NCI-H2196 (cell line): Measurements from ENCODE around the gene MSI2.
A peak's percentile ranks its signal among the peaks of the same experiment; 100 is the strongest.

Experiments
- DNase-seq: peaks from one replicate; lab custom pipeline; 2025; ENCODE audit not compliant: unreplicated experiment; lab: John Stamatoyannopoulos, UW

The MSI2 gene

GRCh38 chr17:57670769-57671569 lies 414.6 kb downstream of the MSI2 start:
- no peak for DNase-seq

DNA sequence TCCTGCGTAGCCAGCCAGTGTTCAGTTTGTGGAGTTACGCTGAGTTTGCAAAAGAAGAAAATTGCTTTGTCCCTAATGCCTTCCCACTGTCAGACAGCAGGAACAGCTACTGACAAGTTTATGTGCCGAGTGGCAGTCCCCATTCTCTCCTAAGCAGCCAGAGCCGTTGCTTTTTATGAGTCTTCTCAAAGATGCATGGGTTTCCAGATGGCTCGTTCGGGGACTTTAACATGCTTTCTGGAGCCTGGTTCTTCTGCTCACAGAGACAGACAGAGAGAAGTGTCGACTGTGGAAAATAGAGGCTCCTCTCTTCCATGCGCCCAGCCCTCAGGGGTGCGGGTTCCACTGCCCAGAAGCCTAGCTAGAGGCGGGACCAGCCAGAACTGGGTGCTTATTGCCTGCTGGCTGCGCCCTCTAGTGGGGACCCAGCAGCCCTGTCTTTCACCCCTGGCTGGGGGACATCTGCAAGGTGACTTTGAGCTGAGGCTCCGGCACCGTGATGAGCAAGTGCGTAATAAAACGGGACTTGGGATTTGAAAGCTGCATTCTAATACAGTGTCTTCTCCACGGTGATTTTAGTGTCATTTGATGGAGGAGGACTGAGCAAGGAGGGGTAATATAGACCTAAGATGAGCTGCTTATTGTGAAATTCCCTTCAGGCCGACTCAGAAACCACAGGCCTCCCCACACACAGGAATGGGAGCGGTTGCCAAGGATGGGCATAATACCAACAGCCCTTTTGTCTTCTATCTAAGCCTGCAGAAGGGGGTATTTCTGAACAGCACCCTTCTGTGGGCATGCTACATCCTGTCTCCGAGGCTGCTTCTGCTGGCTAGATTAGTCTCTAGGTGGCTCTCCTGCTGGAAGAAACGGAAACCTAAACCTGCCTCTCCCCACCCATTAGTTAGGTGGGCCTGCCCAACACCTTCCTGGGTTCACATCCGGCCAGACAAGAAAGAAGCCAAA lies 415.6 kb downstream of the MSI2 start:
- peak; percentile 64 for DNase-seq

DNA sequence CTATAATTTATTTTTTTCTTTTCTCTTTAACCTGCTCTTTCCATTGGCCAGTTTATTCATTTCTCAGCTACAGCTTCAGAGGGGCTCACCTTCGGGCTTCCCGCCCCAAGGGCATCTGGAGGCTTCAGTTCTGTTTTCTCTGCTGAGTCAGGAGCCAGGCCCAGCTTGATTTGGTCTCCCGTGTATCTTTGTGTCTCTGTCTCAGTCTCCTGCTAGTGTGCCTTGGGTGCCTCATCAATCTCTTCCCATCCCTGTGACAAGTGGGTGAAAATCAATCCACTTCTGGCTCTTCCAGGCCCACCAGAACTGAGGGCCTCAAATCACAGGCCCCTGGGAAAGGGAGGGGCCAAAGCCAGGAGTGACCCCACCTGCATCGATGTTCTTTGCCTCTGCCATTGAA lies 416.6 kb downstream of the MSI2 start:
- DNase-seq, result no peak

GRCh38 chr17:57674894-57675293 lies 418.6 kb downstream of the MSI2 start:
- DNase-seq, result no peak

DNA sequence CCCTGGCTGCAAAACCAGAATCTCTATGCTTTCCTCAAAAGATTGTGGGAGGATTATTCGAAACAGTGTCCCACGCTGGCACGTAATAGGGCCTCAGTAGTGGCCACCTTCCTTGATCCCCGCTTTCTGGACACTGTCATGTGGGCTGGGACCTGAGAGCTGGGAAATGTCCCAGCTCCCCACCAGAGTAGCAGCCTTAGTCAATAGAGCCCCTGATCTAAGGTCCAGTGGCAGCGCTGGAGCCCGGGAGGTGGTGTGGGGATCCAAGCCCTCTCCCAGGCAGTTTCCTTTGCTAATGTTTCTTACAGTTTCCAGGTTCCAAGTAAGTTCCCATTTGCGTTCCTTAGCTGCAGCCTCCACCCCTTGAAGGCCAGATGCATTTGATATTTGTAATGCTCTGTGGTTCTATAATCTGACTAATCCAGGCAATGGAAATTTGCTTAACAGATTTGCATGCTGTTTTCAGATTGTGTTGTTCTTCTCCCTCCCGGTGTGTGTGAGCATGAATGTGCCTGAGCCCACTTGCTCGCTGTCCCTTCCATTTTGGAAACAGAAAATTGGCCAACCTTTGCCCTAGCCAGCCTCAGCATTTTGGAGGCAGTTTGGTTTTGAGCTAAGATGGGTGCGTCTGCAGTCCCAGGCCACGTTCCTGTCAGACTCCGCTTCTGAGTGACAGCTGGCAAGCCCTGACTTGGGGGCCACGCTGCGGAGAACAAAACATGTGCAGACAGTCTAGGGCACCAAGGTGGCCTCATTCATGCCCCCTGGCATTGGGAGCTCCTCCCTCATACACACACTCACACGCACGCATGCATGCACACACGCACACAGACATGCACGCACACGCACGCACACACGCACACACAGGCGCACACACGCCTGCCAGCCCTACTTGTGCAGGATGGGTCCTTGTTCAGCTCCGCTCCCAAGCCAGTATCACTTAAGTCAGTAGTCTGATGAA lies 419.4 kb downstream of the MSI2 start:
- no peak for DNase-seq

DNA sequence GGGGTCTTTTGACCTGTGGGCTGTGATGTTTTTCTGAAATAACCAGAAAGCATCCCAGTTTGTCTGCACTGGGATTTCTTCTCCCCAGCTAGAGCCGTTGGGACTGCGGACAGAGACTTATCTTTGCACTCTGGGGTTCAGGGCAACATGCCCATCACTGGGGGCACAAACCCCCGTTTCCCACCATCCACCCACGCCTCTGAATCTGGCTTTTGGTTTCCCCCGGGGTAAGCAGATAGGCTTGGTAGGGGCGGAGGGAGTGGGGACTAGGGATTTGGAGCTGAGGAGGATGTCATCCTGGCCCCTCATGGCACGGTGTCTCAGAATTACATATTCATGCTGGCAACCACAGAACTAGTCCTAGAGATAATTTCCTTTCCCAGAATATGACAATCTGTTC lies 420.2 kb downstream of the MSI2 start:
- no peak for DNase-seq

DNA sequence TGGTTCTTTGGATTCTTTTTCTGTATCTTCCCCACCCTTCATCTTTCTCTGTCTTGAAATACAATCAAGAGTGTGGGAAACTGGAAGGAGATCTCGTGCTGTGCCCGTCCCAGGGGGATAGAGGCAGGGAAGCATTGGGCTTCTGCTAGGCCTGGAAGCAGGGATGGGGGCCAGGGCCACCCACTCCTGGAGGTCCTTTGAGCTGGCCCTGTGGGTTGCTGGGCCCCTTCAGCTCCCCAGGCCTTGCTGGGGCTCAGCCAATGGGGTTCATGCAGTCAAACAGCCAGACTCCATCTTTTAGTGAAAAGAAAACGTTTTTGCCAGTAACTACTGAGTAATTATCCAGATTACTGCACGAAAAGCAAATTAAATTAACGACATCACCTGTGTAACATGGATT lies 421.0 kb downstream of the MSI2 start:
- no peak for DNase-seq

- no peak for DNase-seq
Measured at GRCh38 chr17:57677858-57678257, 421.5 kb downstream of the MSI2 start.

DNA sequence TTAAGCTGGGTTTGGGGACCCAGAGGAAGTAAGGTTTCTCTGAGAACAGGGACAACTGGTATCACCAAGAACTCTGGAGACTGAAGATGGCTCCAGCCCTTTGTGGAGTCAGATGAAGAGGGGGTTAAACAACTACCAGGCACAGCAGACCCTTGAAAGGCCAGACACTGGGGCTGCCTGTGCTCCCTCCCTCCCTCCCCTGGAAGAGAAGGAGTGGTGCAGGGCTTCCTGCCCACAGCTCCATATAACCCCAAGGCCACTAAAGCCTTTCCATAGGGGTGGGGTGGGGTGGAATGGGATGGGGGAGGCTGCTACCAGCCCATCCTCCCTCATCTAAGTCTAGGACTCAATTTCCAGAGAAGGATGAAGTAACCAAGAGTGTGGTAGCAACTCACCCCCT lies 422.1 kb downstream of the MSI2 start:
- DNase-seq, result no peak

DNA sequence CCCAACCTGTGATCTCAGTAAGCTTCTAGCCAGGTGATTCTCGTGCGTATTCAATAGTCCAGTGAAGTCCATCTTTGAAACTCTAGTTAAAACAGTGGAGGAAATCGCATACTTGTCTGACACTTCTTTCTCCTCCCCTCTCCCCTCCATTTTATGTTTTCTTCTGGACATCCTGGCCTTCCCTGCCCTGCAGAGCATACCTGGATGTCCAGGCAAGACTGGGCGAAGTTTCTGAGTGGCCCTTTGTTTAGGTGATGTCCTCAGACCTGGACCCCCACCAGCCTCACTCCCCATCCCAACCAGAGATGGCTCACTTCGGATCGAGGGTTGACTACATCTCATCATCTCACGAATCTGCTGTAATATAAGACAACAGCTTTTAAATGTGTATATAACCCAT lies 423.0 kb downstream of the MSI2 start:
- DNase-seq, result no peak

GRCh38 chr17:57679906-57680695 lies 423.8 kb downstream of the MSI2 start:
- DNase-seq, result no peak

DNA sequence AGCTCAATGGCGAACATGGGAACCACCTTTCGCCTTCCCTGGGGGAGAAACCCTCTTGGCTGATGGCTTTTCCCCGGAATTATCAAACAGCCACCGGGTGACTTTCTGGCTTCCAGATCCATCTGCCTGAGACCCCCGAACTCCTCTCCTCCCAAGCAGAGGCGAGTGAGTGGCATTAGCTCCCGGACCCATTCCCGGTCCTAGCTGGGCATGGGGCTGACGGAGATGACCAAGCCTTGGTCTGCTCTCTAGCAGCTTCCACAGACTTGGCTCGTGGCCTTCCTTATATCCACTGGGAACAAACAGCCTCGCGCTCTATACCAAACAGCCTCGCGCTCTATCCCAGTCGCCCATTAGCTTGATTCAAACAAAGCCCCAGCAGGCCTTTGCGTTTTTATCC lies 426.4 kb downstream of the MSI2 start:
- DNase-seq, result no peak

GRCh38 chr17:57684711-57685498 lies 428.6 kb downstream of the MSI2 start:
- DNase-seq, result no peak

- DNase-seq, result no peak
Measured at GRCh38 chr17:57685499-57686132, 429.3 kb downstream of the MSI2 start.

GRCh38 chr17:57687642-57688041 lies 431.3 kb downstream of the MSI2 start:
- DNase-seq, result no peak

DNA sequence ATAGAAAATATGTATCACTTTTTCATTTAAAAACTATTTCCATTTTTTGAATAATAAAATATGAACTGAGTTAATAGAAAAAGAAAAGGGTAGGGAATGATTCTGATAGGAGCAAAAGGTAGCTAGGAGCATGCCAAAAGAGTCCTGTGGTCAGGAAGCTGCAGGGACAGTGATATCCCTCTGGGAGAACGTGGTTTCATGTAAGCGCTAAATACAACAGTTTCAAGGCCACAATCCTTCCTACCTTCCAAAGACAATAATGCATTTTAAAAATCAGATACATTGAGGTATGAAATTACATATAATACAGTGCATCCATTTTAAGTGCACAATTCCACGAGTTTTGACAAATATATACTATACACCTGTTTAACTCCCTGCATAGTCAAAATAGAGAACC lies 432.9 kb downstream of the MSI2 start:
- DNase-seq, result no peak

DNA sequence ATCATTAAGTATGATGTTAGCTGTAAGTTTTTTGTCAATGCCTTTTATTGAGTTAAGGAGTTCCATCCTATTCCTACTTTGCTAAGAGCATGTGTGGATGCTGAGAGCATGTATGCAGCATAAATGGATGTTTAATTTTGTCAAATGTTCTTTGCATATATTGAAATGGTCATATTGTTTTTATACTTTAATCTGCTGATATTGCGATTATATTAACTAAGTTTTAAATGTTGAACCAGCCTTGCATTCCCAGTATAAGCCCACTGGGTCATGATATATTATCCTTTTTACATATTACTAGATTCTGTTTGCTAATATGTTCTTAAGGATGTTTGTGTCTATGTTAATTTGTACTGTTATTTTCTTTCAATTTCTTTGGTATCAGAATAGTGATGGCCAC lies 435.6 kb downstream of the MSI2 start:
- no peak for DNase-seq

DNA sequence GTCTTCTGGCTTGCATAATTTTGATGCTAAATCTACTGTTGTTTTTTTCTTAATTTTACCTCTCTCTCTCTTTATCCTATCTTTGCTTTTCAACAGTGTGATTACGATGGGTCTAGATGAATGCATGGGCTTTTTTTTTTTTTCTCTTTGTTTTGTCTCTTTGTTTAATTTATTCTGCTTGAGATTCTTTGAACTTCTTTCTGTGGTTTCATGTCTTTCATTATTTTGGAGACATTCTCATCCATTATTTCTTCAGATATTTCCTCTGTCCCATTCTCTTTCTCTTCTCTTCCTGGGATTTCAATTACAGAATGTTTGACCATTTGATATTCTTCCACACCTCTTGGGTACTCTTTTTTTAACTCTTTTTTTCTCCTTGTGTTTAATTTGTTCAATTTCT lies 436.4 kb downstream of the MSI2 start:
- no peak for DNase-seq

GRCh38 chr17:57694051-57694450 lies 437.7 kb downstream of the MSI2 start:
- DNase-seq, result no peak
